HEK293 (cell line): ENCODE measurements around the gene C10orf67.

Source experiments
- CTCF ChIA-PET: fragments of 350-600 bp; formaldehyde crosslinking; extraction: SDS; loops from one replicate; lab custom pipeline; 2021; ENCODE audit warnings: antibody characterized with exemption; lab: Yijun Ruan, JAX
- POLR2A ChIA-PET: fragments of 300-600 bp; formaldehyde crosslinking; extraction: SDS; loops from one replicate; lab custom pipeline; 2020; ENCODE audit warnings: antibody characterized with exemption, inconsistent platforms; lab: Yijun Ruan, JAX
- H3K27ac ChIP-seq: fragments of 200-500 bp; sonication (Bioruptor generic); 2 replicates; pipeline ENCODE4 v1.5.1; 2014; ENCODE audit warnings: low read depth, low read length, control low read depth, inconsistent platforms; ENCODE audit errors: extremely low read depth
- H3K36me3 ChIP-seq, 2 experiments: fragments of 200-500 bp in 1 of 2; sonication (Bioruptor generic) in 1 of 2; 1 replicate in 1 of 2; 2 replicates in 1 of 2; pipeline ENCODE4 v1.5.1; 2014 to 2017; ENCODE audit warnings: inconsistent platforms in 2 of 2, low read length in 2 of 2; ENCODE audit not compliant: control insufficient read depth in 2 of 2, insufficient read depth in 1 of 2
- H3K4me1 ChIP-seq: fragments of 200-500 bp; sonication (Bioruptor generic); 2 replicates; pipeline ENCODE4 v1.5.1; 2014; ENCODE audit warnings: mild to moderate bottlenecking, low read length, inconsistent platforms; ENCODE audit not compliant: control insufficient read depth, insufficient read depth
- H3K4me3 ChIP-seq: 2 replicates; pipeline ENCODE4 v1.5.1; 2011; ENCODE audit warnings: low read depth, mild to moderate bottlenecking, control low read depth, low read length, moderate library complexity
- H3K9me3 ChIP-seq: fragments of 200-500 bp; sonication (Bioruptor generic); 2 replicates; pipeline ENCODE4 v1.5.1; 2014; ENCODE audit warnings: low read depth, low read length, inconsistent platforms; ENCODE audit not compliant: control insufficient read depth, insufficient read depth
- ATF2 ChIP-seq: fragments of 450-650 bp; formaldehyde crosslinking; IDR thresholded peaks from 2 replicates; pipeline ENCODE4 v1.5.1; 2016; ENCODE audit warnings: missing biosample characterization, missing genetic modification characterization, low read depth
- BCL11A ChIP-seq: fragments of 450-650 bp; formaldehyde crosslinking; IDR thresholded peaks from 2 replicates; pipeline ENCODE4 v1.5.1; 2016; ENCODE audit warnings: low read depth, missing biosample characterization, missing genetic modification characterization
- EGR2 ChIP-seq: fragments of 450-650 bp; formaldehyde crosslinking; IDR thresholded peaks from 2 replicates; pipeline ENCODE4 v1.5.1; 2016; ENCODE audit warnings: low read depth, missing biosample characterization, missing genetic modification characterization
- GLI4 ChIP-seq: fragments of 450-650 bp; formaldehyde crosslinking; IDR thresholded peaks from 2 replicates; pipeline ENCODE4 v1.5.1; 2016; ENCODE audit warnings: missing biosample characterization, missing genetic modification characterization
- REPIN1 ChIP-seq: fragments of 450-650 bp; formaldehyde crosslinking; IDR thresholded peaks from 2 replicates; pipeline ENCODE4 v1.5.1; 2017; ENCODE audit warnings: missing biosample characterization, missing genetic modification characterization, low read depth
- SP3 ChIP-seq: fragments of 450-650 bp; formaldehyde crosslinking; IDR thresholded peaks from 2 replicates; pipeline ENCODE4 v1.5.1; 2016; ENCODE audit warnings: missing biosample characterization, missing genetic modification characterization
- YY1 ChIP-seq: fragments of 450-650 bp; formaldehyde crosslinking; IDR thresholded peaks from 2 replicates; pipeline ENCODE4 v1.5.1; 2018; ENCODE audit warnings: missing biosample characterization, missing genetic modification characterization
- ZFP3 ChIP-seq: fragments of 450-650 bp; formaldehyde crosslinking; IDR thresholded peaks from 2 replicates; pipeline ENCODE4 v1.5.1; 2016; ENCODE audit warnings: low read depth, missing biosample characterization, missing genetic modification characterization
- ZNF121 ChIP-seq: fragments of 450-650 bp; formaldehyde crosslinking; IDR thresholded peaks from 2 replicates; pipeline ENCODE4 v1.5.1; 2016; ENCODE audit warnings: missing biosample characterization, missing genetic modification characterization
- ZNF132 ChIP-seq: fragments of 450-650 bp; formaldehyde crosslinking; IDR thresholded peaks from 2 replicates; pipeline ENCODE4 v1.5.1; 2017; ENCODE audit warnings: missing biosample characterization, missing genetic modification characterization, borderline replicate concordance
- ZNF19 ChIP-seq: fragments of 450-650 bp; formaldehyde crosslinking; IDR thresholded peaks from 2 replicates; pipeline ENCODE4; 2016; ENCODE audit warnings: missing biosample characterization, missing genetic modification characterization, low read depth
- ZNF202 ChIP-seq: fragments of 450-650 bp; formaldehyde crosslinking; IDR thresholded peaks from 2 replicates; pipeline ENCODE4 v1.5.1; 2016; ENCODE audit warnings: missing biosample characterization, missing genetic modification characterization, borderline replicate concordance
- ZNF239 ChIP-seq: fragments of 450-650 bp; formaldehyde crosslinking; IDR thresholded peaks from 2 replicates; pipeline ENCODE4 v1.5.1; 2016; ENCODE audit warnings: missing biosample characterization, missing genetic modification characterization
- ZNF274 ChIP-seq, 2 experiments: fragments of 200-500 bp in 1 of 2; fragments of 450-650 bp in 1 of 2; sonication (Bioruptor generic) in 1 of 2; formaldehyde crosslinking in 1 of 2; IDR thresholded peaks; 2 replicates each; pipeline versions ENCODE4 v1.5.1 to v1.6.1; 2014 to 2016; ENCODE audit warnings: borderline replicate concordance in 1 of 2, inconsistent platforms in 1 of 2, low read length in 1 of 2, missing biosample characterization in 1 of 2, missing genetic modification characterization in 1 of 2
- ZNF404 ChIP-seq: fragments of 450-650 bp; formaldehyde crosslinking; IDR thresholded peaks from 2 replicates; pipeline ENCODE4 v1.5.1; 2017; ENCODE audit warnings: missing biosample characterization, missing genetic modification characterization
- ZNF416 ChIP-seq: fragments of 450-650 bp; formaldehyde crosslinking; IDR thresholded peaks from 2 replicates; pipeline ENCODE4 v1.5.1; 2016; ENCODE audit warnings: missing biosample characterization, missing genetic modification characterization
- ZNF488 ChIP-seq: fragments of 450-650 bp; formaldehyde crosslinking; IDR thresholded peaks from 2 replicates; pipeline ENCODE4 v1.5.1; 2016; ENCODE audit warnings: missing biosample characterization, missing genetic modification characterization
- ZNF510 ChIP-seq: fragments of 450-650 bp; formaldehyde crosslinking; IDR thresholded peaks from 2 replicates; pipeline ENCODE4 v1.5.1; 2018; ENCODE audit warnings: mild to moderate bottlenecking, missing genetic modification characterization, missing biosample characterization; ENCODE audit not compliant: insufficient replicate concordance
- ZNF521 ChIP-seq: fragments of 450-650 bp; formaldehyde crosslinking; IDR thresholded peaks from 2 replicates; pipeline ENCODE4 v1.5.1; 2017; ENCODE audit warnings: missing biosample characterization, mild to moderate bottlenecking, missing genetic modification characterization
- ZNF561 ChIP-seq: fragments of 450-650 bp; IDR thresholded peaks from 2 replicates; pipeline ENCODE4 v1.5.1; 2018; ENCODE audit warnings: missing biosample characterization, missing genetic modification characterization, borderline replicate concordance
- ZNF580 ChIP-seq: fragments of 450-650 bp; formaldehyde crosslinking; IDR thresholded peaks from 2 replicates; pipeline ENCODE4 v1.5.1; 2016; ENCODE audit warnings: missing biosample characterization, missing genetic modification characterization
- ZNF623 ChIP-seq: fragments of 450-650 bp; formaldehyde crosslinking; IDR thresholded peaks from 2 replicates; pipeline ENCODE4 v1.5.1; 2016; ENCODE audit warnings: missing biosample characterization, missing genetic modification characterization
- ZNF658 ChIP-seq: fragments of 450-650 bp; formaldehyde crosslinking; IDR thresholded peaks from 2 replicates; pipeline ENCODE4; 2016; ENCODE audit warnings: missing biosample characterization, missing genetic modification characterization
- ZNF670 ChIP-seq: fragments of 450-650 bp; formaldehyde crosslinking; IDR thresholded peaks from 2 replicates; pipeline ENCODE4 v1.5.1; 2016; ENCODE audit warnings: missing biosample characterization, missing genetic modification characterization, low read depth
- ZNF792 ChIP-seq: fragments of 450-650 bp; formaldehyde crosslinking; IDR thresholded peaks from 2 replicates; pipeline ENCODE4 v1.5.1; 2016; ENCODE audit warnings: missing biosample characterization, missing genetic modification characterization
- ZSCAN30 ChIP-seq: fragments of 450-650 bp; IDR thresholded peaks from 2 replicates; pipeline ENCODE4 v1.5.1; 2018; ENCODE audit warnings: missing biosample characterization, mild to moderate bottlenecking, missing genetic modification characterization, moderate library complexity
- TF ChIP-seq, protein P1 (sequence below): fragments of 450-650 bp; formaldehyde crosslinking; IDR thresholded peaks from 2 replicates; pipeline ENCODE4 v1.5.1; 2016; ENCODE audit warnings: missing biosample characterization, missing genetic modification characterization
- TF ChIP-seq, protein P2 (sequence below): fragments of 450-650 bp; formaldehyde crosslinking; IDR thresholded peaks from 2 replicates; pipeline ENCODE4 v1.5.1; 2016; ENCODE audit warnings: missing biosample characterization, missing genetic modification characterization
- TF ChIP-seq, protein P3 (sequence below): fragments of 450-650 bp; formaldehyde crosslinking; IDR thresholded peaks from 2 replicates; pipeline ENCODE4 v1.5.1; 2016; ENCODE audit warnings: missing biosample characterization, missing genetic modification characterization

Gene C10orf67

DNA sequence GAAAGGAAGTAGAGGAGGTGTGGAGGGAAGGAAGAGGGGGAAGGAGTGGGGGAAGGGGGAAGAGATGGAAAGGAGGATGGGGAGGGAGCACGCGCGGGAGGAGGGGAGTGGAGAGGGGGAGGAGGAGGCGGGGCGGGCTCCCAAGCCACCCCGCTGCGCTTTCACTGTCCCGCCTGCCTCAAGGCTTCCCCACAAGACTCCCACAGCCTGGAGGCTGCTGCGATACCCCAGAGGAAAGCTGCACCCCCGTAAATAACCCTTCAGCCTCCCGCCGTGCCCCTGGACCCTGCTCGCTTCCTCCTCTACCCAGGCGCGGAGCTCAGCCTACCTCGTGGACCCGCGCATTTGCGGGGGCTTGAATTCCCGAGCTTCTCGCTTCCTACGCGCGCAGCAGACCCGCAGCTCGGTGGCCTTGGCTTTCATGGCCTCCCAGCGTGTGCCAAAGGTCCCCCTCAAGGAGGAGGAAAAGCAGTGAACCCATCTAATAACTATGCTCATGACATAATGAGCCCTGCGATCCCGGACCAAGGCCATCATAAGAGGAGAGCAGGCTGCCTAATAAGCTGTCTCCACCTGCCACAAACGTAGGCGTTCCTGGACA is at the start of gene C10orf67:
C10orf67 (minus strand) TSS at position 557 of the 601 bp plus-strand sequence; CDS start at position 534, 23 bp downstream.
- CTCF ChIA-PET: interaction anchor here (1.5 kb wide), 1 partner anchor 30 kb away, joined by 5 read pairs; no protein-coding TSS in a partner anchor
- Histone ChIP-seq H3K4me3 (peak within 1 kb of the TSS; percentile 63), H3K36me3 (no peaks in the 10 kb centered on the region), H3K9me3 (no peaks in the 10 kb centered on the region), H3K4me1 (peaks cover 11% of the 10 kb centered on the region), H3K27ac (peak within 1 kb of the TSS; percentile 68; the same call in 1 of the 2 replicates)
- POLR2A ChIA-PET: interaction anchor here (0.8 to 1.0 kb wide), 4 partner anchors 94 to 102 kb away, joined by 3 to 5 read pairs (median 5); partner anchors contain the start of gene OTUD1
- TF ChIP-seq ZNF121 (no peak), REPIN1 (tag by site-specific recombination) (peak; percentile 62; the same call in 1 of the 2 replicates), ZNF416 (tag by site-specific recombination) (no peak), ZNF274 (IDR thresholded peaks at IDR 0.05; ENCODE audit: low read length) (no peak), ZNF274 (tag by site-specific recombination; IDR thresholded peaks at IDR 0.05; ENCODE audit: borderline replicate concordance) (no peak), BCL11A (no peak), ZNF488 (tag by site-specific recombination) (no peak), ZNF19 (tag by site-specific recombination) (no peak), ZNF132 (tag by site-specific recombination) (no peak), YY1 (no peak), EGR2 (peak; percentile 94), ZSCAN30 (no peak), ZNF580 (tag by site-specific recombination) (no peak; the same call in 1 of the 2 replicates), ZFP3 (tag by site-specific recombination) (no peak), ATF2 (tag by site-specific recombination) (no peak), ZNF561 (no peak; the same call in 1 of the 2 replicates), ZNF202 (no peak), SP3 (peak; percentile 85), ZNF623 (tag by site-specific recombination) (peak; percentile 13; the same call in 1 of the 2 replicates), ZNF404 (tag by site-specific recombination) (no peak), ZNF239 (no peak), ZNF521 (tag by site-specific recombination) (no peak), ZNF670 (no peak), ZNF510 (tag by site-specific recombination) (no peak), ZNF658 (tag by site-specific recombination) (no peak), ZNF792 (tag by site-specific recombination) (no peak), GLI4 (no peak)
- TF ChIP-seq, protein P1, sequence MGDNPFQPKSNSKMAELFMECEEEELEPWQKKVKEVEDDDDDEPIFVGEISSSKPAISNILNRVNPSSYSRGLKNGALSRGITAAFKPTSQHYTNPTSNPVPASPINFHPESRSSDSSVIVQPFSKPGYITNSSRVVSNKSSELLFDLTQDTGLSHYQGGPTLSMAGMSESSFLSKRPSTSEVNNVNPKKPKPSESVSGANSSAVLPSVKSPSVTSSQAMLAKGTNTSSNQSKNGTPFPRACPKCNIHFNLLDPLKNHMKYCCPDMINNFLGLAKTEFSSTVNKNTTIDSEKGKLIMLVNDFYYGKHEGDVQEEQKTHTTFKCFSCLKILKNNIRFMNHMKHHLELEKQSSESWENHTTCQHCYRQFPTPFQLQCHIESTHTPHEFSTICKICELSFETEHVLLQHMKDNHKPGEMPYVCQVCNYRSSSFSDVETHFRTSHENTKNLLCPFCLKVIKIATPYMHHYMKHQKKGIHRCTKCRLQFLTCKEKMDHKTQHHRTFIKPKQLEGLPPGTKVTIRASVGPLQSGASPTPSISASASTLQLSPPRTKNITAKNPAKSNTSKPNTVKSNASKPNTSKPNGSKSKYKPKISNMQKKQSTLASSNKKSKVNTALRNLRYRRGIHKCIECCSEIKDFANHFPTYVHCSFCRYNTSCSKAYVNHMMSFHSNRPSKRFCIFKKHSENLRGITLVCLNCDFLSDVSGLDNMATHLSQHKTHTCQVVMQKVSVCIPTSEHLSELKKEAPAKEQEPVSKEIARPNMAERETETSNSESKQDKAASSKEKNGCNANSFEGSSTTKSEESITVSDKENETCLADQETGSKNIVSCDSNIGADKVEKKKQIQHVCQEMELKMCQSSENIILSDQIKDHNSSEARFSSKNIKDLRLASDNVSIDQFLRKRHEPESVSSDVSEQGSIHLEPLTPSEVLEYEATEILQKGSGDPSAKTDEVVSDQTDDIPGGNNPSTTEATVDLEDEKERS (tag by site-specific recombination): no peak
- TF ChIP-seq, protein P2, sequence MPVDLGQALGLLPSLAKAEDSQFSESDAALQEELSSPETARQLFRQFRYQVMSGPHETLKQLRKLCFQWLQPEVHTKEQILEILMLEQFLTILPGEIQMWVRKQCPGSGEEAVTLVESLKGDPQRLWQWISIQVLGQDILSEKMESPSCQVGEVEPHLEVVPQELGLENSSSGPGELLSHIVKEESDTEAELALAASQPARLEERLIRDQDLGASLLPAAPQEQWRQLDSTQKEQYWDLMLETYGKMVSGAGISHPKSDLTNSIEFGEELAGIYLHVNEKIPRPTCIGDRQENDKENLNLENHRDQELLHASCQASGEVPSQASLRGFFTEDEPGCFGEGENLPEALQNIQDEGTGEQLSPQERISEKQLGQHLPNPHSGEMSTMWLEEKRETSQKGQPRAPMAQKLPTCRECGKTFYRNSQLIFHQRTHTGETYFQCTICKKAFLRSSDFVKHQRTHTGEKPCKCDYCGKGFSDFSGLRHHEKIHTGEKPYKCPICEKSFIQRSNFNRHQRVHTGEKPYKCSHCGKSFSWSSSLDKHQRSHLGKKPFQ: no peak
- TF ChIP-seq, protein P3, sequence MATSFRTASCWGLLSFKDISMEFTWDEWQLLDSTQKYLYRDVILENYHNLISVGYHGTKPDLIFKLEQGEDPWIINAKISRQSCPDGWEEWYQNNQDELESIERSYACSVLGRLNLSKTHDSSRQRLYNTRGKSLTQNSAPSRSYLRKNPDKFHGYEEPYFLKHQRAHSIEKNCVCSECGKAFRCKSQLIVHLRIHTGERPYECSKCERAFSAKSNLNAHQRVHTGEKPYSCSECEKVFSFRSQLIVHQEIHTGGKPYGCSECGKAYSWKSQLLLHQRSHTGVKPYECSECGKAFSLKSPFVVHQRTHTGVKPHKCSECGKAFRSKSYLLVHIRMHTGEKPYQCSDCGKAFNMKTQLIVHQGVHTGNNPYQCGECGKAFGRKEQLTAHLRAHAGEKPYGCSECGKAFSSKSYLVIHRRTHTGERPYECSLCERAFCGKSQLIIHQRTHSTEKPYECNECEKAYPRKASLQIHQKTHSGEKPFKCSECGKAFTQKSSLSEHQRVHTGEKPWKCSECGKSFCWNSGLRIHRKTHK (tag by site-specific recombination): no peak
